GM19099 (cell line): Measurements from ENCODE around the gene DIP2C.

Experiments used
- POLR2A ChIP-seq: IDR thresholded peaks from 3 replicates; pipeline ENCODE4 v1.6.1; 2011; ENCODE audit warnings: low read depth; ENCODE audit not compliant: insufficient read length; ENCODE audit errors: extremely low read depth

The DIP2C gene

GRCh38 chr10:660970-661596 is 28.4 kb downstream of the DIP2C start:
- TF ChIP-seq POLR2A, result no peak

GRCh38 chr10:660413-660969 is 29.0 kb downstream of the DIP2C start:
- TF ChIP-seq POLR2A, result no peak

- no peak for TF ChIP-seq POLR2A
Observed at GRCh38 chr10:659688-660141, 29.8 kb downstream of the DIP2C start.

GRCh38 chr10:656883-657282 is 32.6 kb downstream of the DIP2C start:
- no peak for TF ChIP-seq POLR2A

GRCh38 chr10:655184-655583 is 34.3 kb downstream of the DIP2C start:
- no peak for TF ChIP-seq POLR2A

GRCh38 chr10:654647-654996 is 34.8 kb downstream of the DIP2C start:
- no peak for TF ChIP-seq POLR2A

- no peak for TF ChIP-seq POLR2A
Observed at GRCh38 chr10:653991-654646, 35.3 kb downstream of the DIP2C start.

- no peak for TF ChIP-seq POLR2A
Observed at GRCh38 chr10:652233-652632, 37.2 kb downstream of the DIP2C start.

- no peak for TF ChIP-seq POLR2A
Observed at GRCh38 chr10:651692-652091, 37.8 kb downstream of the DIP2C start.

GRCh38 chr10:650886-651615 is 38.4 kb downstream of the DIP2C start:
- TF ChIP-seq POLR2A, result no peak

GRCh38 chr10:650441-650851 is 39.0 kb downstream of the DIP2C start:
- no peak for TF ChIP-seq POLR2A

- TF ChIP-seq POLR2A, result no peak
Observed at GRCh38 chr10:649798-650440, 39.5 kb downstream of the DIP2C start.

- no peak for TF ChIP-seq POLR2A
Observed at GRCh38 chr10:649445-649797, 40.0 kb downstream of the DIP2C start.

GRCh38 chr10:646118-646524 is 43.3 kb downstream of the DIP2C start:
- TF ChIP-seq POLR2A, result no peak

- no peak for TF ChIP-seq POLR2A
Observed at GRCh38 chr10:644943-645334, 44.5 kb downstream of the DIP2C start.

- TF ChIP-seq POLR2A, result no peak
Observed at GRCh38 chr10:644076-644942, 45.2 kb downstream of the DIP2C start.
